ENCODE measurements around the gene CENPP. TPM values are rescaled to one million over a fixed set of nuclear protein-coding genes. Genes with fewer than 3 reads are reported as not detected.

CENPP gene
- total and polyA plus RNA-seq, 2 donors: 2.7 to 20.9 TPM

DNA sequence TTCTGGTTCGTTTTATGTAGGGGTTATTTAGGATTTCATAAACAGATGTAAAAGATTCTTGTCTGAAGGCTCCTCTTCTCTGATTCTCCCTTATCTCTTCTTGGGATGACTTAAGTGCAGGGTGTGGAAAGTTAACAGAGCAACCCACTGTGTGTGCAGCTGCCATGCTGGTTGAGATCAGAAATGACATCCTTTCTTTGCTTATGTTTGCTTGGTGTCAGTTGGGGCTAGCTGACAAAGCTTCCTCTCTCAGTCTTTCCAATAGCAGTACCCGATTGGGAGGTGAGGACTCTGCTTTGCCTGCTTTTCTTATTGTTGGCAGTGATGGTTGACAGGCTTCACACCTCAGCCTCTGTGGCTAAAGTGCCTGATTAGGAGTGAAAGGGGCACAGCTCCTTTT is 52.1 kb downstream of the CENPP start:
- no peak for DNase-seq (ENCODE audit: extremely low spot score)
- WGBS: 51% methylated on average over 2 of the region's 2 CpGs
- Histone ChIP-seq H3K4me3 (ENCODE audit: low read depth, low read length) (no peak overlapping the region), H3K4me1 (ENCODE audit: insufficient read depth) (no peaks in the 10 kb centered on the region), H3K36me3 (ENCODE audit: insufficient read depth) (no peaks in the 10 kb centered on the region), H3K27ac (ENCODE audit: low read depth) (no peak overlapping the region)

DNA sequence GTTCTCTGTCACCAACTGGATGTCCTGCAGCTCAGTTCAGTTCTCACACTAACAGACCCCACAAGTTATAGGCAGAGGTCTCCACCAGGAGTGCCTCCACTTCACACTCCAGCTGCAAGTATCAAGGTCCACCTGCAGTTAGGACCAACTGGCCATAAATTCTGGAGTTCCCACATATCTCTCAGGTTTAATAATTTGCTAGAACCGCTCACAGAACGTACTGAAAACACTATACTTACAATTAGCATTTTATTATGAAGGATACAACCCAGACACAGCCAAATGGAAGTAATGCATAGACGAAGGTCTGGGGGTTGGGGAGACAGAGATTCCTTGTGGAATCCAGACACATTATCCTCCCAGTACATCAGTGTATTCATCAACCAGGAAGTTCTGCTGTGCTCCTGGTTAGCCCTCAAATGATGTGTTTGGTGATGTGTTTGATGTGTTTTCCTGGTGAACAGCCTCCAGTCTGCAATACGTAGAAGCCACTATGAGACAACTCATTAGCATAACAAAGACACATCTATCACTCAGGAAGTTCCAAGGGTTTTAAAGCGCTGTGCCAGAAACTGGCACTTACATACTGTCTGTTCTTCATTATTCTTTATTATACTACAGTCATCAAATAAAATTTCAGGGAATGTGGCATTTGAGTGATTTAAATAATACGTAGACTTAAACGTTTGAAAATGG is 53.3 kb downstream of the CENPP start:
- H3K36me3 ChIP-seq (ENCODE audit: insufficient read depth): no peaks in the 10 kb centered on the region
- WGBS: 79% methylated on average over 7 of the region's 7 CpGs
- no peak for DNase-seq (ENCODE audit: extremely low spot score)
- H3K4me3 ChIP-seq (ENCODE audit: low read depth, low read length): no peak overlapping the region
- no peak overlapping the region for H3K27ac ChIP-seq (ENCODE audit: low read depth)
- H3K4me1 ChIP-seq (ENCODE audit: insufficient read depth): no peaks in the 10 kb centered on the region

DNA sequence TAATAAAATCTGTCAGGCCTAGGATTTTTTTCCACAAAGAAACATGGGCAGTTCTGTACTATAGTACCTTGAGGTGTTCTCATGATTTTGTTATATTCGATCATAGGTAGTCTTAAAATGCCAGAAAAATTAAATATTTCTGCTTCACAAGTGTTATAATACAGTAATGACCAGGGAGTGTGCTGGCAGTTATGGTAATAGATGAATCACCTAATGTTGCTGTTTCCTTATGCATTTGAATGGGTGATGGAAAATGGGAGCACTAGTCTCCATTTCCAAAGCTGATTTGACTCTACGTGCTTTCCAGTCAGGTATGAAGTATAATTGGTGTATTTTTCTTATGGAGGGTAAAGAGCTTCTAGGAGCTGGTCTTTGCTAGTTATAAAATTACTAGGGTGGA is 54.9 kb downstream of the CENPP start:
- no peak overlapping the region for H3K4me3 ChIP-seq (ENCODE audit: low read depth, low read length)
- 95% methylated on average over 2 of the region's 2 CpGs for WGBS
- DNase-seq (ENCODE audit: extremely low spot score): no peak
- no peak overlapping the region for H3K27ac ChIP-seq (ENCODE audit: low read depth)
- H3K4me1 ChIP-seq (ENCODE audit: insufficient read depth): no peaks in the 10 kb centered on the region
- H3K36me3 ChIP-seq (ENCODE audit: insufficient read depth): no peaks in the 10 kb centered on the region

DNA sequence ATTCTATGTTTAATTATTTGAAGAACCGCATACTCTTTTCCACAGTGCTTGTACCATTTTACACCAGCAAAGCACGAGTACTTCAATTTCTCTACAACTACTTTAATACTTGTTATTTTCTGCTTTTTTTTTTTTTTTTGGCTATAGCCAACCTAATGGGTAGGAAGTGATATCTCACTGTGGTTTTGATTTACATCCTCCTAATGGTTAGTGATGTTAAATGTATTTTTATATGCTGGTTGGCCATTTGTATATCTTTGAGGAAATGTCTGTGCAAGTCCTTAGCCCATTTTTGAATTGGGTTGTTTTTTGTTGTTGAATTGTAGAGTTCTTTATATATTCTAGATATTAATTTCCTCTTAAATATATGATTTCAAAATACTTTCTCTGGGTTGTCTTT is 56.0 kb downstream of the CENPP start:
- Histone ChIP-seq H3K36me3 (ENCODE audit: insufficient read depth) (no peaks in the 10 kb centered on the region), H3K27ac (ENCODE audit: low read depth) (no peak overlapping the region), H3K4me3 (ENCODE audit: low read depth, low read length) (no peak overlapping the region), H3K4me1 (ENCODE audit: insufficient read depth) (no peaks in the 10 kb centered on the region)
- WGBS: 96% methylated on average over 2 of the region's 2 CpGs
- no peak for DNase-seq (ENCODE audit: extremely low spot score)

DNA sequence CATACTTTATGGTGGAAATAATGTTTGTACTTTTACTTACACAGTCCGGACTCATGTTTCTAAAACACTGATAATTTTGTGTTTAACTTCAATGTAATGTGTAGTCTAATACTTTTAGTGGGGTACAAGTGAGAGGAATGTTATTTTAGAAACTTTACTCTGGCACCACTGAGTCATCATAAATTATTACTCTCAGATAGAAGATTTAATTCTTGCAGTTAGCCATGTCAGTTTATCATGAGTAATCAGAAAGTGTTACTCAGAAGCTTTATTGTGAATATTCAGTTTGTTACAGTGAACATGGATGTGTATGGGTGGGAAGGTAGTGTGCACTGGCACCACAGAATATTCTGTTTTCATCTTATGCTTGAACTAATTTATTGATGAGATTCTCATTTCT is 58.6 kb downstream of the CENPP start:
- H3K27ac ChIP-seq (ENCODE audit: low read depth): peak overlapping the region; percentile 10
- H3K4me1 ChIP-seq (ENCODE audit: insufficient read depth): no peaks in the 10 kb centered on the region
- no peaks in the 10 kb centered on the region for H3K36me3 ChIP-seq (ENCODE audit: insufficient read depth)
- no peak for DNase-seq (ENCODE audit: extremely low spot score)
- 60% methylated on average over 1 of the region's 1 CpG for WGBS
- H3K4me3 ChIP-seq (ENCODE audit: low read depth, low read length): no peak overlapping the region

DNA sequence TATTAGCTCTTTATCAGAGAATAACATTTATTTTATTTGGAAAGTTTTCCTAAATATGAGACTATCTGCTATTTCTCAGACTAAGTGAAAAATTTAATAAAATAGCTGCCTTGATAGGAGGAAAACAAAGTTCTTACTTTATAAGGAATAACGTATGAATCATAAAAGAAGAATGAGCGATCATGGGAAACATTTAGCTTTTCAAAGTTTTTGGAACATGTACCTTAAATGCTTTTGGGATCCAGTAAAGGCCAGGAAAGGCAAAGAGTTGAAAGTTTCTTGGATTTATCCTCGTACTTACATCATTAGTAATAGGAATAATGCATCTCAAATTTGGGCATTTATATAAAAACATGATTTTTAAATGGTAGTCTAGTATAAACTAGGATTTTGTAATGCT is 59.2 kb downstream of the CENPP start:
- no peak overlapping the region for H3K27ac ChIP-seq (ENCODE audit: low read depth)

DNA sequence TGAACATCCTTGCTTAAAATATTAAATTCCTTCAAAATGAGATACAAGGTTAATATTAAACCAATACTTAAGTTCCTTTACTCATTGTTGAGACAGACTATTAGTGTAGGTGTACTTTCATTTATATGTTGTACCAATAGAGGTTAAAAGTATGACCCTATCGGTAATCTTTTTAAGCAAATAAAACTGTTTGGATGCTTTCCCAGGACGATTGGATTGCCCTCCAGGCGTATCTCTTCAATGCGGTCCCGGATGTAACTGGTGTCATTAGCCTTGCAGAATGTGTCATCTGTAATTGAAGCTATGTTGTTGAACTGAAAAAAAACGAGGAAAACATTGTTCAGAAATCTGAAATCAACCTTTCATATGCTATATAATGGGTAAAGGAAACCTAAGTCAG is 59.7 kb downstream of the CENPP start:
- Histone ChIP-seq H3K4me1 (ENCODE audit: insufficient read depth) (no peaks in the 10 kb centered on the region), H3K27ac (ENCODE audit: low read depth) (no peak overlapping the region), H3K4me3 (ENCODE audit: low read depth, low read length) (no peak overlapping the region), H3K36me3 (ENCODE audit: insufficient read depth) (no peaks in the 10 kb centered on the region)
- DNase-seq (ENCODE audit: extremely low spot score): no peak
- 59% methylated on average over 6 of the region's 6 CpGs for WGBS

More for the DNA sequence above, 59.2 kb downstream of the CENPP start:
- Histone ChIP-seq H3K4me1 (ENCODE audit: insufficient read depth) (no peaks in the 10 kb centered on the region), H3K36me3 (ENCODE audit: insufficient read depth) (no peaks in the 10 kb centered on the region), H3K4me3 (ENCODE audit: low read depth, low read length) (no peak overlapping the region)
- WGBS: 55% methylated on average over 3 of the region's 3 CpGs
- DNase-seq (ENCODE audit: extremely low spot score): no peak

DNA sequence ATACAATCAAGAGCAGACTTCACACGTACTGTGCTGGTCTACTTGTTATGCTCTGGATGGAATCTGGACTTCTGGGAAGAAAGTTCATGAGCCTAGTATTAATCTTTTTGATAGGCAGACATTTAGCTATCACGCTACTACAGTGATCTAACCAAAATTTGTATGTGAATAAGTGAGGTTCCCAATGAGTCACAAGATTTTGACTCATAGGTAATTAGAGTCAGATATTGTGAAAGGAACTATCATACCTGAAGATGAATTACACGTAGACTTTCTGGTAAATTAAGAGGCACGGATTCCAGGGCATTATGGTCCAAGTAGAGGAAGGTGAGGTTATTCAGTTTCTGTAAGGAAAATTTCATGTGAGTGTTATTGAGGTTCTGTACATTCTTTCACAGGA is 60.2 kb downstream of the CENPP start:
- H3K4me1 ChIP-seq (ENCODE audit: insufficient read depth): no peaks in the 10 kb centered on the region
- H3K27ac ChIP-seq (ENCODE audit: low read depth): no peak overlapping the region
- no peak for DNase-seq (ENCODE audit: extremely low spot score)
- no peaks in the 10 kb centered on the region for H3K36me3 ChIP-seq (ENCODE audit: insufficient read depth)
- 95% methylated on average over 4 of the region's 4 CpGs for WGBS
- H3K4me3 ChIP-seq (ENCODE audit: low read depth, low read length): no peak overlapping the region

DNA sequence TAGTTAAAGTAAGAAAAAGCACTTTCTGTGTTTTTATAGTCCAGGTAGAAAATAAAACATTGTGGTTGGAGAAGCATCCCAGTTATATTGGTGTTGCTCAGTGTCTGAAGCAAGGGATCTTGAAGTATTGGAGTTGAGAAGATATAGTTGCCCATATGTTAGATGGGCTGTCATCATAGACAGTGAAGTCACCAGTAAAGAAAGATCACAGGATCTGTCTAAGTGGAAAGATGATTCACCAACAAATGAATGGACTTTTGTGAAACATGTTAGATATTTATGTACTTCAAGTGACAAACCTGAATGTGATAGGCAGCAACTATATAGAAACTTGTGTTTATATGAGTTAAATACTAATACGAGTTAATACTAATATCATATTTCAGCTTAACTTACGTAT is 66.9 kb downstream of the CENPP start:
- WGBS: 56% methylated on average over 2 of the region's 2 CpGs
- DNase-seq (ENCODE audit: extremely low spot score): no peak
- Histone ChIP-seq H3K36me3 (ENCODE audit: insufficient read depth) (no peaks in the 10 kb centered on the region), H3K4me1 (ENCODE audit: insufficient read depth) (no peaks in the 10 kb centered on the region), H3K4me3 (ENCODE audit: low read depth, low read length) (no peak overlapping the region), H3K27ac (ENCODE audit: low read depth) (no peak overlapping the region)

DNA sequence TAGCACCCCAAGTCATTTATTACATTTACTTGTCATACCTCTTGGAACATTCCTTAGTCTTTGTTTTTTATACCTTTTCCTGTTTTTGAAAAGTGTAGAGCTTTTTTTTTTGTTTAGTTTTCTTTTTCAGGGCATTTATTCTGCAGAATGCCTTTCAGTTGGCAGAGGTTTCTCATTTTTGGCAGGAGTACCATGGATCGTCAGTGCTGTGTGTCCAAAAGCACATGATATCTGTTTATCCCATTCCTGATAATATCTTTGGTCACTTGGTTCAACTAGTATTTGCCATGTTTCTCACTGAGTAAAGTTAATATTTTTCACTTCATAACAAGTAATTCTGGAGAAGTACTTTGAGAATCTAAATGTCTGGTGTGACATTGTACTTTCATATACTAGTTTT is 67.9 kb downstream of the CENPP start:
- Histone ChIP-seq H3K4me3 (ENCODE audit: low read depth, low read length) (no peak overlapping the region), H3K36me3 (ENCODE audit: insufficient read depth) (no peaks in the 10 kb centered on the region), H3K4me1 (ENCODE audit: insufficient read depth) (no peaks in the 10 kb centered on the region), H3K27ac (ENCODE audit: low read depth) (no peak overlapping the region)
- no peak for DNase-seq (ENCODE audit: extremely low spot score)
- 15% methylated on average over 1 of the region's 1 CpG for WGBS

DNA sequence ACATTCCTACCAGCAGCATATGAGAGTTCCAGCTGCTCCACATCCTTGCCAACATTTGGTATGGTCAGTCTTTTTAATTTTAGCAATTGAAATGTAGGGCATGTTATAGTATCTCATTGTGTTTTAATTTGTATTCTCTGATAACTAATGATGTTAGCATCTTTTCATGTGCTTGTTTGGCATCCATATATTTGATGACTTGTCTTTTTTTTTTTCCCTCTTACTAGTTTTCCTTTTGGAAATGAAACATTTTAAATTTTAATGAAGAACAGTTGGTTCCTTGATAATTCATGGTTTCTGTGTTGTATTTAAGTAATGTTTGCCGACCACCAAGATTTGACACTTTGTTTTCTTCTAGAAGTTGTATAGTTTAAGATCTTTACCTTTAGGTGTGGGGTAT is 69.9 kb downstream of the CENPP start:
- no peaks in the 10 kb centered on the region for H3K4me1 ChIP-seq (ENCODE audit: insufficient read depth)
- H3K36me3 ChIP-seq (ENCODE audit: insufficient read depth): no peaks in the 10 kb centered on the region
- no peak overlapping the region for H3K4me3 ChIP-seq (ENCODE audit: low read depth, low read length)
- WGBS: 95% methylated on average over 1 of the region's 1 CpG
- no peak for DNase-seq (ENCODE audit: extremely low spot score)
- H3K27ac ChIP-seq (ENCODE audit: low read depth): no peak overlapping the region

DNA sequence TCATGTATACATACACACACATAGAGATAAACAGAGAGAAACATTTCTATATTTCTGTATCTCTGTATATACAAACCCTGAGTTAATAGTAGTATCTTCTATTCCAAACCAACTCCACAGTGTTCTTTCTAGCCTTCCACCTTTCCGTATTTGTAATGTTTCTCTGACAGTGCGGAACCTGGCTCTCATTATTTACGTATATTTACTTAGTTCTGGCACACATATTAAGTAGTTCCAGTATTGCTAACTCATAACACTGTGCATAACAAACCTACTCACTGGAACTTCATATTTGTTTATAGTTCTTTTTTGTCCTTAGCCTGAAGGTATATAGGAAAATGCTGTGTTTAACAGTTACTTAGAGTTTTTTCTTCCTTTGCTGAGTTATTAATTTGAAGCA is 72.1 kb downstream of the CENPP start:
- Histone ChIP-seq H3K36me3 (ENCODE audit: insufficient read depth) (no peaks in the 10 kb centered on the region), H3K4me3 (ENCODE audit: low read depth, low read length) (no peak overlapping the region), H3K27ac (ENCODE audit: low read depth) (no peak overlapping the region), H3K4me1 (ENCODE audit: insufficient read depth) (no peaks in the 10 kb centered on the region)
- WGBS: 93% methylated on average over 3 of the region's 3 CpGs
- no peak for DNase-seq (ENCODE audit: extremely low spot score)

DNA sequence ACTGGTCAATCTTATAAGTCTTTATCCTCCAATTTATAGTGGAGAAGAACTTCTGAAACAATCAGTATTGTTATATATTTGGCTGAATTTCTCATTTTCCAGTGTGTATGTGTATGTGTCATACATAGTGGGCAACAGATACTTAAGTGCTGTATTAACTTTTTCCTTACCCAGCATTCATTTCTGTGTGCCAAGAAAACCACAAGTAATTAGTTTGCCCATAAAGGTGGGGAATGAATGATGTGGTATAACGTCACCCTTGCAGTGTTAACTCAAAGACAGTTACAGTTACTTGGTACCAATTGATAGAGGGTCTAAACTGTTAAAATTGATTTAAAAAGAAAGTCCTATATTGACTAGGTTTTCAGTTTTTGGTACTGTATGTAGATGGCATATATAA is 76.6 kb downstream of the CENPP start:
- no peaks in the 10 kb centered on the region for H3K4me1 ChIP-seq (ENCODE audit: insufficient read depth)
- DNase-seq (ENCODE audit: extremely low spot score): no peak
- H3K36me3 ChIP-seq (ENCODE audit: insufficient read depth): no peaks in the 10 kb centered on the region
- H3K27ac ChIP-seq (ENCODE audit: low read depth): no peak overlapping the region
- WGBS: 55% methylated on average over 1 of the region's 1 CpG
- H3K4me3 ChIP-seq (ENCODE audit: low read depth, low read length): no peak overlapping the region

DNA sequence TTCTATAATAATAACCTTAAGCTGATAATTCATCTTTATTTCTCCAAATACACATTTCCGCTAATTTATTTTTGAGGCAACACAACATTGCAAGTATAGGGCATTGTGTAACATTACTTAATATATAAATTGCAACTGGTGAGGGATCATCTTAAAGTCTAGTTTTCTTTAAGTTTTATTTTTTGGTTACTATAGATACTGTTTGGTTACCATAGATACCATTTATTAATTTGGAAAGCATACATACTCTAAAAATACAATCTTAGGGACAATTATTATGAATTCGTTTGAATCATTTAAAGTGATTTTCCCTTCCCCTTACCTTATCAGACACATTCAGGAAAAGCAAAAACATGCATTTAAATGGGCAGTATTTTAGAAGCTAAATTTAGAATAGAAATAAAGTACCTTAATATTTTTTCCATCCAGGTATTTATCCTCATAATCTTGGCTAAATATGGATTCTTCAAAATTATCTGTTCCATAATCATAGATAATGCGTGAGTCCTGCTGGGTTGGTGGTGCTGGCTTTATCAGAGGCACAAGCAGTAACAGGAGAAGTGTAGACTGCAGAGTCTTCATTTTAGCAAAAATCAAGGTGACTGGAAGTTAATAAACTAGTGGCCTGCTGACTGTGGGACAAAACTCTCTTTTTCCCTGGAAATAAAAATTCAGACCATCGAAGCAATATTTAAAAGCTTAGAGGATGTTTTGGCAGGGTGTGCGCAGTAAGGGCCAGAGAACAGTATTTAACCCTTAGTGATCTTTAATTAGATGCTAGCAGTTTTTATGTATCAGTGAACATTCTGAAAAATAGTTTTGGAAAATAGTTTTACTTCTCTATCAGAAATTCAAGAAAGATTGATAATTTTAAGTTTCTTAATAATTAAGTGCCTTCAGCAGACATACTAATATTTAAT is 77.3 kb downstream of the CENPP start:
- H3K36me3 ChIP-seq (ENCODE audit: insufficient read depth): no peaks in the 10 kb centered on the region
- H3K4me1 ChIP-seq (ENCODE audit: insufficient read depth): no peaks in the 10 kb centered on the region
- 47% methylated on average over 5 of the region's 5 CpGs for WGBS
- no peak for DNase-seq (ENCODE audit: extremely low spot score)
- no peak overlapping the region for H3K27ac ChIP-seq (ENCODE audit: low read depth)
- no peak overlapping the region for H3K4me3 ChIP-seq (ENCODE audit: low read depth, low read length)

Data from urinary bladder (tissue), 4 donors.